Gastrocnemius medialis (tissue), 4 donors: ENCODE results near the gene CCDC27. TPM values are rescaled to one million over a fixed set of nuclear protein-coding genes. Genes with fewer than 3 reads are reported as not detected.

Source experiments
- ATAC-seq, 2 donors: fragments of 150-250 bp; one replicate each; pipeline ENCODE4 v1.9.1; 2016
- DNase-seq, 2 donors: peaks; one replicate each; pipeline ENCODE4 v3.0.0-alpha.2; 2019
- H3K27ac ChIP-seq, 4 donors: fragments of 200-600 bp; sonication (generic); 1 replicate in 1 of 4; 2 replicates in 3 of 4; pipeline ENCODE4 v1.5.1; 2016 to 2018; ENCODE audit warnings: mild to moderate bottlenecking in 2 of 4, moderate library complexity in 1 of 4
- H3K27me3 ChIP-seq, 3 donors: fragments of 200-600 bp; sonication (generic) in 2 of 3; 1 replicate in 1 of 3; 2 replicates in 2 of 3; pipeline versions ENCODE4 v1.5.1 to v1.6.0; 2016 to 2019; ENCODE audit warnings: mild to moderate bottlenecking in 1 of 3, moderate library complexity in 1 of 3
- H3K36me3 ChIP-seq, 2 donors: fragments of 200-600 bp; sonication (generic) in 1 of 2; one replicate each; pipeline ENCODE4 v1.5.1; 2017 to 2018
- H3K4me1 ChIP-seq, 2 donors: fragments of 200-600 bp; sonication (generic) in 1 of 2; one replicate each; pipeline ENCODE4 v1.5.1; 2016 to 2017; ENCODE audit warnings: mild to moderate bottlenecking in 2 of 2
- H3K4me3 ChIP-seq, 4 donors: fragments of 200-600 bp; sonication (generic) in 3 of 4; 1 replicate in 1 of 4; 2 replicates in 3 of 4; pipeline ENCODE4 v1.5.1; 2016 to 2019; ENCODE audit warnings: mild to moderate bottlenecking in 2 of 4
- H3K9me3 ChIP-seq, 3 donors: fragments of 200-600 bp; sonication (generic) in 2 of 3; 1 replicate in 1 of 3; 2 replicates in 2 of 3; pipeline ENCODE4 v1.5.1; 2016 to 2019
- CTCF ChIP-seq, 5 experiments: fragments of 450-650 bp in 3 of 5; fragments of 200-600 bp in 2 of 5; sonication (generic) in 2 of 5; IDR thresholded peaks in 4 of 5; conservative IDR thresholded peaks in 1 of 5; 1 replicate in 4 of 5; 2 replicates in 1 of 5; pipeline ENCODE4 v1.5.1; 2016 to 2019; ENCODE audit warnings: antibody characterized with exemption in 5 of 5, mild to moderate bottlenecking in 3 of 5, moderate library complexity in 3 of 5
- POLR2A ChIP-seq, 2 donors: fragments of 450-650 bp; IDR thresholded peaks; one replicate each; pipeline ENCODE4 v1.6.1; 2017; ENCODE audit warnings: antibody characterized with exemption in 2 of 2, mild to moderate bottlenecking in 2 of 2, moderate library complexity in 2 of 2
- in situ Hi-C, 4 donors: fragments of 200-750 bp; cut with MboI; loops; one replicate each; pipeline versions ENCODE4 v1.15.0 to v1.8.0; 2017; ENCODE audit warnings: low sequenced_read_pairs in 4 of 4
- intact Hi-C: fragments of 100-400 bp; cut with DNase I; formaldehyde crosslinking; loops from one replicate; pipeline ENCODE4 v1.15.1; 2023; ENCODE audit warnings: low total_unique reads
- total RNA-seq, 4 donors: library from RNA; depleted of rRNA; stranded (reverse); fragments of >200 nt; gene quantifications; one replicate each; pipeline versions ENCODE4 v1.1.0 to v1.2.3, GENCODE V29; 2016

The CCDC27 gene
- total RNA-seq, 4 donors from 2014 or later = 0.09 TPM; not detected in 3

- in situ Hi-C loops (loop anchor here in 1 of 4 donors (25.0 kb wide), 1 partner anchor 98 kb away; no protein-coding TSS in a partner anchor), intact Hi-C loops (no loop called here)
- TF ChIP-seq CTCF (IDR thresholded peaks at IDR 0.05 in 4 of 5, conservative IDR thresholded peaks at IDR 0.05 in 1 of 5) = no peak
- TF ChIP-seq POLR2A (IDR thresholded peaks at IDR 0.05) = no peak
- Histone ChIP-seq H3K4me1 (peaks cover 8 to 25% of the 10 kb centered on the region in 2 donors), H3K27ac (no peak overlapping the region), H3K27me3 (no peaks in the 10 kb centered on the region), H3K9me3 (no peaks in the 10 kb centered on the region), H3K4me3 (no peak overlapping the region), H3K36me3 (peaks cover 0 to 34% of the 10 kb centered on the region in 2 donors)
- no peak for DNase-seq
- ATAC-seq = no peak
Observed at GRCh38 chr1:3788756-3789420, 36.6 kb downstream of the CCDC27 start.

- H3K27ac ChIP-seq = no peak overlapping the region
- no peaks in the 10 kb centered on the region for H3K9me3 ChIP-seq
- DNase-seq (no peak), ATAC-seq (no peak)
- H3K4me1 ChIP-seq = peaks cover 16 to 33% of the 10 kb centered on the region in 2 donors
- TF ChIP-seq POLR2A (IDR thresholded peaks at IDR 0.05) (no peak), CTCF (IDR thresholded peaks at IDR 0.05 in 4 of 5, conservative IDR thresholded peaks at IDR 0.05 in 1 of 5) (no peak)
- peaks cover 0 to 27% of the 10 kb centered on the region in 2 donors for H3K36me3 ChIP-seq
- H3K27me3 ChIP-seq = no peaks in the 10 kb centered on the region
- H3K4me3 ChIP-seq = no peak overlapping the region
- in situ Hi-C loops = loop anchor here in 1 of 4 donors (25.0 kb wide), 1 partner anchor 98 kb away; no protein-coding TSS in a partner anchor
- intact Hi-C loops = loop anchor here (10.0 kb wide), 1 partner anchor 295 kb away; no protein-coding TSS in a partner anchor
Observed at GRCh38 chr1:3789421-3790300, 37.4 kb downstream of the CCDC27 start.

GRCh38 chr1:3790500-3790923 is 38.3 kb downstream of the CCDC27 start:
- DNase-seq (no peak), ATAC-seq (no peak)
- intact Hi-C loops (loop anchor here (10.0 kb wide), 1 partner anchor 296 kb away; no protein-coding TSS in a partner anchor), in situ Hi-C loops (loop anchor here in 1 of 4 donors (25.0 kb wide), 1 partner anchor 97 kb away; no protein-coding TSS in a partner anchor)
- no peaks in the 10 kb centered on the region for H3K9me3 ChIP-seq
- no peak overlapping the region for H3K4me3 ChIP-seq
- peaks cover 0 to 18% of the 10 kb centered on the region in 2 donors for H3K36me3 ChIP-seq
- no peak overlapping the region for H3K27ac ChIP-seq
- H3K27me3 ChIP-seq = no peaks in the 10 kb centered on the region
- TF ChIP-seq POLR2A (IDR thresholded peaks at IDR 0.05) (no peak), CTCF (IDR thresholded peaks at IDR 0.05 in 4 of 5, conservative IDR thresholded peaks at IDR 0.05 in 1 of 5) (no peak)
- peaks cover 24 to 41% of the 10 kb centered on the region in 2 donors for H3K4me1 ChIP-seq

- Histone ChIP-seq H3K9me3 (no peaks in the 10 kb centered on the region), H3K36me3 (peaks cover 0 to 16% of the 10 kb centered on the region in 2 donors), H3K4me3 (no peak overlapping the region), H3K27ac (peak overlapping the region in 1 of 4 donors; percentile 6), H3K4me1 (peaks cover 25 to 43% of the 10 kb centered on the region in 2 donors), H3K27me3 (no peaks in the 10 kb centered on the region)
- in situ Hi-C loops (loop anchor here in 1 of 4 donors (25.0 kb wide), 1 partner anchor 96 kb away; no protein-coding TSS in a partner anchor), intact Hi-C loops (loop anchor here (10.0 kb wide), 1 partner anchor 296 kb away; no protein-coding TSS in a partner anchor)
- DNase-seq (no peak), ATAC-seq (no peak)
- TF ChIP-seq CTCF (IDR thresholded peaks at IDR 0.05 in 4 of 5, conservative IDR thresholded peaks at IDR 0.05 in 1 of 5) (no peak), POLR2A (IDR thresholded peaks at IDR 0.05) (no peak)
Observed at GRCh38 chr1:3790952-3791351, 38.7 kb downstream of the CCDC27 start.
